HEK293 (cell line): ENCODE results near the gene KLK15.

Source experiments
- BCL6B ChIP-seq: fragments of 450-650 bp; formaldehyde crosslinking; IDR thresholded peaks from 2 replicates; pipeline ENCODE4 v1.5.1; 2017; ENCODE audit warnings: missing biosample characterization, missing genetic modification characterization
- FEZF1 ChIP-seq: fragments of 450-650 bp; formaldehyde crosslinking; IDR thresholded peaks from 2 replicates; pipeline ENCODE4 v1.5.1; 2016; ENCODE audit warnings: missing biosample characterization, missing genetic modification characterization
- GLI2 ChIP-seq: fragments of 450-650 bp; formaldehyde crosslinking; IDR thresholded peaks from 2 replicates; pipeline ENCODE4; 2017; ENCODE audit warnings: missing biosample characterization, missing genetic modification characterization, low read depth, borderline replicate concordance
- GLIS1 ChIP-seq: fragments of 450-650 bp; formaldehyde crosslinking; IDR thresholded peaks from 2 replicates; pipeline ENCODE4 v1.5.1; 2016; ENCODE audit warnings: missing biosample characterization, missing genetic modification characterization
- HOXC10 ChIP-seq: sonication (generic); formaldehyde crosslinking; IDR thresholded peaks from 2 replicates; pipeline ENCODE4 v1.8.1; 2023; ENCODE audit warnings: mild to moderate bottlenecking, missing genetic modification reagents
- KLF7 ChIP-seq: fragments of 450-650 bp; formaldehyde crosslinking; IDR thresholded peaks from 2 replicates; pipeline ENCODE4 v1.5.1; 2016; ENCODE audit warnings: missing biosample characterization, missing genetic modification characterization, borderline replicate concordance
- KLF9 ChIP-seq: fragments of 450-650 bp; formaldehyde crosslinking; IDR thresholded peaks from 2 replicates; pipeline ENCODE4 v1.5.1; 2016; ENCODE audit warnings: missing biosample characterization, missing genetic modification characterization, low read depth
- OSR2 ChIP-seq: fragments of 450-650 bp; formaldehyde crosslinking; IDR thresholded peaks from 2 replicates; pipeline ENCODE4 v1.5.1; 2016; ENCODE audit warnings: missing biosample characterization, missing genetic modification characterization
- PRDM4 ChIP-seq: fragments of 450-650 bp; formaldehyde crosslinking; IDR thresholded peaks from 2 replicates; pipeline ENCODE4 v1.5.1; 2017; ENCODE audit warnings: missing biosample characterization, missing genetic modification characterization
- REPIN1 ChIP-seq: fragments of 450-650 bp; formaldehyde crosslinking; IDR thresholded peaks from 2 replicates; pipeline ENCODE4 v1.5.1; 2017; ENCODE audit warnings: missing biosample characterization, missing genetic modification characterization, low read depth
- REST ChIP-seq: fragments of 450-650 bp; formaldehyde crosslinking; IDR thresholded peaks from 2 replicates; pipeline ENCODE4 v1.5.1; 2016; ENCODE audit warnings: missing biosample characterization, missing genetic modification characterization
- SCRT1 ChIP-seq: fragments of 450-650 bp; formaldehyde crosslinking; IDR thresholded peaks from 2 replicates; pipeline ENCODE4 v1.5.1; 2016; ENCODE audit warnings: missing biosample characterization, missing genetic modification characterization, borderline replicate concordance
- SETDB1 ChIP-seq: IDR thresholded peaks from one replicate; pipeline ENCODE4 v1.6.1; 2017; ENCODE audit warnings: mild to moderate bottlenecking, low read length, moderate library complexity, mixed read lengths; ENCODE audit not compliant: insufficient read length
- SP7 ChIP-seq: fragments of 450-650 bp; formaldehyde crosslinking; IDR thresholded peaks from 2 replicates; pipeline ENCODE4 v1.5.1; 2016; ENCODE audit warnings: missing biosample characterization, missing genetic modification characterization
- YY2 ChIP-seq: fragments of 450-650 bp; formaldehyde crosslinking; IDR thresholded peaks from 2 replicates; pipeline ENCODE4 v1.5.1; 2016; ENCODE audit warnings: missing biosample characterization, missing genetic modification characterization
- ZBTB1 ChIP-seq: fragments of 450-650 bp; formaldehyde crosslinking; IDR thresholded peaks from 2 replicates; pipeline ENCODE4 v1.5.1; 2016; ENCODE audit warnings: missing biosample characterization, missing genetic modification characterization
- ZBTB21 ChIP-seq: fragments of 450-650 bp; formaldehyde crosslinking; IDR thresholded peaks from 2 replicates; pipeline ENCODE4 v1.5.1; 2017; ENCODE audit warnings: missing biosample characterization, missing genetic modification characterization
- ZBTB48 ChIP-seq: fragments of 450-650 bp; formaldehyde crosslinking; IDR thresholded peaks from 2 replicates; pipeline ENCODE4 v1.5.1; 2016; ENCODE audit warnings: missing biosample characterization, missing genetic modification characterization
- ZBTB8A ChIP-seq: fragments of 450-650 bp; formaldehyde crosslinking; IDR thresholded peaks from 2 replicates; pipeline ENCODE4 v1.5.1; 2016; ENCODE audit warnings: missing biosample characterization, missing genetic modification characterization
- ZNF112 ChIP-seq: fragments of 450-650 bp; formaldehyde crosslinking; IDR thresholded peaks from 2 replicates; pipeline ENCODE4 v1.5.0; 2017; ENCODE audit warnings: missing biosample characterization, missing genetic modification characterization
- ZNF132 ChIP-seq: fragments of 450-650 bp; formaldehyde crosslinking; IDR thresholded peaks from 2 replicates; pipeline ENCODE4 v1.5.1; 2017; ENCODE audit warnings: missing biosample characterization, missing genetic modification characterization, borderline replicate concordance
- ZNF146 ChIP-seq: fragments of 450-650 bp; formaldehyde crosslinking; IDR thresholded peaks from 2 replicates; pipeline ENCODE4 v1.5.1; 2016; ENCODE audit warnings: missing biosample characterization, missing genetic modification characterization
- ZNF175 ChIP-seq: fragments of 450-650 bp; formaldehyde crosslinking; IDR thresholded peaks from 2 replicates; pipeline ENCODE4 v1.5.1; 2016; ENCODE audit warnings: missing biosample characterization, missing genetic modification characterization
- ZNF239 ChIP-seq: fragments of 450-650 bp; formaldehyde crosslinking; IDR thresholded peaks from 2 replicates; pipeline ENCODE4 v1.5.1; 2016; ENCODE audit warnings: missing biosample characterization, missing genetic modification characterization
- ZNF248 ChIP-seq: fragments of 450-650 bp; formaldehyde crosslinking; IDR thresholded peaks from 2 replicates; pipeline ENCODE4 v1.5.1; 2017; ENCODE audit warnings: missing biosample characterization, missing genetic modification characterization
- ZNF302 ChIP-seq: fragments of 450-650 bp; formaldehyde crosslinking; IDR thresholded peaks from 2 replicates; pipeline ENCODE4 v1.5.1; 2016; ENCODE audit warnings: missing biosample characterization, missing genetic modification characterization, low read depth
- ZNF350 ChIP-seq: fragments of 450-650 bp; formaldehyde crosslinking; IDR thresholded peaks from 2 replicates; pipeline ENCODE4 v1.5.0; 2017; ENCODE audit warnings: missing biosample characterization, mild to moderate bottlenecking, missing genetic modification characterization
- ZNF362 ChIP-seq: fragments of 450-650 bp; formaldehyde crosslinking; IDR thresholded peaks from 2 replicates; pipeline ENCODE4 v1.5.1; 2016; ENCODE audit warnings: missing biosample characterization, missing genetic modification characterization
- ZNF391 ChIP-seq: fragments of 450-650 bp; formaldehyde crosslinking; IDR thresholded peaks from 2 replicates; pipeline ENCODE4 v1.5.1; 2016; ENCODE audit warnings: low read depth, missing biosample characterization, missing genetic modification characterization, borderline replicate concordance
- ZNF530 ChIP-seq: fragments of 450-650 bp; formaldehyde crosslinking; IDR thresholded peaks from 2 replicates; pipeline ENCODE4 v1.5.1; 2016; ENCODE audit warnings: low read depth, missing biosample characterization, missing genetic modification characterization
- ZNF558 ChIP-seq: fragments of 450-650 bp; formaldehyde crosslinking; IDR thresholded peaks from 2 replicates; pipeline ENCODE4 v1.5.1; 2016; ENCODE audit warnings: missing biosample characterization, missing genetic modification characterization
- ZNF610 ChIP-seq: fragments of 450-650 bp; formaldehyde crosslinking; IDR thresholded peaks from 2 replicates; pipeline ENCODE4 v1.5.1; 2016; ENCODE audit warnings: missing biosample characterization, missing genetic modification characterization, borderline replicate concordance
- ZNF654 ChIP-seq: fragments of 450-650 bp; formaldehyde crosslinking; IDR thresholded peaks from 2 replicates; pipeline ENCODE4 v1.5.1; 2016; ENCODE audit warnings: low read depth, missing biosample characterization, missing genetic modification characterization
- ZNF791 ChIP-seq: fragments of 450-650 bp; formaldehyde crosslinking; IDR thresholded peaks from 2 replicates; pipeline ENCODE4 v1.5.1; 2016; ENCODE audit warnings: missing biosample characterization, missing genetic modification characterization

KLK15 gene

GRCh38 chr19:50835785-50836542 is 2.6 kb upstream of the KLK15 start (continued):
- TF ChIP-seq REST (tag by site-specific recombination) = no peak
- TF ChIP-seq PRDM4 (tag by site-specific recombination) = no peak
- peak; percentile 79; the same call in 1 of the 2 replicates for TF ChIP-seq ZBTB48 (tag by site-specific recombination)
- 0 out of 2 replicates have a peak, but pooled peaks have one; percentile 38 for TF ChIP-seq ZBTB21 (tag by site-specific recombination)
- TF ChIP-seq ZBTB1 (tag by site-specific recombination) = no peak
- no peak for TF ChIP-seq ZNF132 (tag by site-specific recombination)
- no peak for TF ChIP-seq ZNF530 (tag by site-specific recombination)
- 0 out of 2 replicates have a peak, but pooled peaks have one; percentile 65 for TF ChIP-seq ZNF791
- TF ChIP-seq GLIS1 (tag by site-specific recombination) = peak; percentile 70
- TF ChIP-seq BCL6B (tag by site-specific recombination) = no peak
- TF ChIP-seq HOXC10 = no peak
- TF ChIP-seq ZBTB8A (tag by site-specific recombination) = peak; percentile 72; the same call in 1 of the 2 replicates
- TF ChIP-seq FEZF1 (tag by site-specific recombination) = peak; percentile 59
- TF ChIP-seq OSR2 (tag by site-specific recombination) = no peak
- TF ChIP-seq ZNF112 (tag by site-specific recombination) = no peak
- no peak for TF ChIP-seq ZNF302 (tag by site-specific recombination)
- TF ChIP-seq SETDB1 = no peak
- TF ChIP-seq GLI2 (tag by site-specific recombination) = no peak
- TF ChIP-seq ZNF362 (tag by site-specific recombination) = no peak
- no peak for TF ChIP-seq ZNF350 (tag by site-specific recombination)
- no peak for TF ChIP-seq ZNF248 (tag by site-specific recombination)
- TF ChIP-seq ZNF175 (tag by site-specific recombination) = no peak
- no peak for TF ChIP-seq ZNF146 (tag by site-specific recombination)
- TF ChIP-seq ZNF391 (tag by site-specific recombination) = no peak
- peak; percentile 83 for TF ChIP-seq KLF9
- no peak for TF ChIP-seq YY2
- no peak for TF ChIP-seq ZNF558 (tag by site-specific recombination)
- TF ChIP-seq KLF7 (tag by site-specific recombination) = no peak; the same call in 1 of the 2 replicates
- TF ChIP-seq ZNF239 = no peak
- no peak for TF ChIP-seq SCRT1 (tag by site-specific recombination)
- TF ChIP-seq SP7 (tag by site-specific recombination) = no peak; the same call in none of the 2 replicates
- no peak for TF ChIP-seq REPIN1 (tag by site-specific recombination)
- TF ChIP-seq ZNF654 (tag by site-specific recombination) = no peak
- no peak for TF ChIP-seq ZNF610 (tag by site-specific recombination)
